ENCODE measurements around the gene DGCR8.

The DGCR8 gene

GRCh38 chr22:20093418-20094196 lies 13.6 kb downstream of the DGCR8 start:
- DNase-seq, result no peak

- DNase-seq, result no peak
Observed at GRCh38 chr22:20094197-20094807, 14.3 kb downstream of the DGCR8 start.

DNA sequence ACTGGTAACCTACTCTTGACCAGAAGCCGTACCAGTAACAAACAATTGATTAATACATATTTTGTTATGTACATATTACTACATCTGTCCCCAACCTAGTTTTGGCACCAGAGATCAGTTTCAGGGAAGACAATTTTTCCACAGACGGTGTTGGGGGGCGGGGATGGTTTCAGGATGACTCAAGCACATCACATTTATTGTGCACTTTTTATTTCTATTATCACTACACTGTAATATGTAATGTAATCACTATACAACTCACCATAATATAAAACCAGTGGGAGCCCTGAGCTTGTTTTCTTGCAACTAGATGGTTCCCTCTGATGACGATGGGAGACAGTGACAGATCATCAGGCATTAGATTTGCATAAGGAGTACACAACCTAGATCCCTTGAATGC lies 15.5 kb downstream of the DGCR8 start:
- DNase-seq, result no peak

- no peak for DNase-seq
Observed at GRCh38 chr22:20096574-20097420, 16.8 kb downstream of the DGCR8 start.

DNA sequence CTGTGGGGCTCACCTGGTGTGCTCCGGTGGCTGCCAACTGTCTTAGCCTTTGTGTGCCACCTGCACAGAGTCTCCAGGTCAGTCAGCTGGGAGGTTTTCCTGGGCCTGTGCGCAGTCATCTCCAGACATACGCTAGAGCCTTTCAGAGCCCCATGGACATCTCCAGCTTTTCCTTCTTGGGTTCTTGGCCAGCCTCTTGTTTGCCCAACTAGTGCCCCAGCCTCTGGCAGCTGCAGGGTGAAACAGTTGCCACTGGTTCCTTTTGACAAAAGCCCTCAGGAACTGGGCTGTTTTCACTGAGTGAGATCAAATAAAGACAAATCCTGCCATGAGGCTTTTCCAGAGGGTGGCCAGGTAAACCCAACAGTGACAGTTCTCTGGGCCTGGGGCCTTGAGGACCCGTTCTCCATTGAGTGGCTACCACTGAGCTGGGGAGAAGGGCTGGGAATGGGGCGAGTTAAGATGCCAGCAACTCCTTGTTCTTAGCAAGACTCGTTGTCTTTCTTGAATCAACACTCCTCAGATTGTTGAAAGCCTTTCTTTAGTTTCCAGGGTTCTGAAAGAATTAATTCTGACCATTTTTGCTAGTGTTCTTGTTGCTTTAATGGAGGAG lies 19.2 kb downstream of the DGCR8 start:
- no peak for DNase-seq

GRCh38 chr22:20101638-20102037 lies 21.6 kb downstream of the DGCR8 start:
- DNase-seq, result no peak

- DNase-seq, result no peak
Observed at GRCh38 chr22:20102203-20102780, 22.3 kb downstream of the DGCR8 start.

- no peak for DNase-seq
Observed at GRCh38 chr22:20105456-20106204, 25.6 kb downstream of the DGCR8 start.

- no peak for DNase-seq
Observed at GRCh38 chr22:20106205-20106848, 26.3 kb downstream of the DGCR8 start.

- no peak for DNase-seq
Observed at GRCh38 chr22:20106849-20107237, 26.8 kb downstream of the DGCR8 start.

DNA sequence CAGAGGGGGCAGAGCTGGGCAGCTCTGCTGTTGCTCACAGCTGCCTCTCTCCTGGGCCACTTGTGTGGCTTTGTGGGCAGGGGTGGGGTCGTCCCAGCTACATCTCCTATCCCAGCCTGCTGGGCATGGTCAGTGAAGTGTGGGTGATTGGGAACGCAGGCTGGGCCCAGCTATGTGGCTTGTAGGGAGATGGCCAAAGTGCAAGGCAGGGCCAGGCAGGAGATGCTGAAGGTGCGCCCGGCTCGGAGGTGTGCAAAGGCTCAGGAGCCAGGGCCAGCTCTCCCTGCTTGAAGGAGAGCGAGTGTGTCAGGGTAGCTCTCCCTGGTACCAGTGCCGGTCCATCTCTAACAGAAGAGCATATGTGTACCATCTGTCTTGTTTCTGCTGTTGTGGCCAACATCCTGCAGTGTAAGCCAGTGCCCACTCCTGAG lies 27.4 kb downstream of the DGCR8 start:
- no peak for DNase-seq

DNA sequence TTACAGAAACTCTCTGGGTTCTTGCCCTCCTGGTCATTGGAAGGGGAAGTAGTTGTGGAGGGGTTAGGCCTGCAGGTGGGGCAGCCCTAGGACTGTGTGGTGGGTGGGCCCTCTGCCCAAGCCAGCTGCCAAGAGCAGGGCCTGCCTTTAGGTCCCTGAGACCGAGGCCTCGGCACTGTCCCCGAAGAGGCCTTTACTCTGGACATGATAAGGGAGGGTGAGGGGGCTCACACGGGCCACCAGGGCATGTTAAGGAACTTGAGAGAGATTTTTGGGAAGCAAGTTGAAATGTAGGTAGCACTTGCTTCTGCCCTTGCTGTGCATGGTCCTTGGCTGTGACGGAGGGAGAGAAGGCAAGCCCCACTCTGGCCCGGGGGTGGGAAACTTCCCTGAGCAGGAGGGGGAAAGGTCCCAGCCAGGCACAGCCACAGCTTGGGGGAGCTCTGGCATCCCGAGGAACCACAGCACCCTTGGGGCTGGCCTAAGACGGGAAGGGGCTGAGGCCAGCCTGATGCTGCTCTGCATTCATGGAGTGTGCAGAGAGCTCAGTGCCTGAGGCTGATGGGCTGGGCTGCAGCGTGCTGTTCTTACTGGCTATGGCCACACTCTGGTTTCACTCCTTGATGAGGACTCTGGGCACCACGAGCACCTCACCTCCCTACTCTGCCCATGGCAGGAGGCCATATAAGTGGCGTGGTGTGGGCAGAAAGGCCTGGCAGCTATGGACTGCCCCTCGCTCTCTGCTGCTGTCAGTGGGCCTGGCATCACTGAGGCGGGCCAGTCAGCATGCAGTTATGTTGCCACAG lies 28.1 kb downstream of the DGCR8 start:
- DNase-seq, result no peak

DNA sequence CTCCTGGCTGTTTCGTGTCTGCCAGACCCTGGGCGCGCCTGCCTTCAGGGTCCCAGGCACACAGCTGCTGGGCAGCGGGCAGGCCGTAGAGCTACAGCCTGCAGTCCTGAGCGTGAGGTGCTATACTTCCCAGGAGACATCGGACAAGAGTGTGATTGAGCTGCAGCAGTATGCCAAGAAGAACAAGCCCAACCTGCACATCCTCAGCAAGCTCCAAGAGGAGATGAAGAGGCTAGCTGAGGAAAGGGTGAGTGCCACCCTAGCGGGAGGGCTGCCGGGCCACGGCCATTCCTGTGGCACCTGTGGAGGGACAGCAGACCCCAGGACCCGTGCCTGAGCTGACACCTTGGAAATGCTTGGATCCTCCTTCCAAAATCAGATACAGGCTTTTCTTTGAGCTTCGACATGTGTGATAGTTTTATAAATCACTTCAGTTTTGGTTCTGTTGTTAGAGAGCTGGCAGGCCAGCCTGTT lies 28.8 kb downstream of the DGCR8 start:
- no peak for DNase-seq

- DNase-seq, result no peak
Observed at GRCh38 chr22:20109411-20110358, 29.6 kb downstream of the DGCR8 start.

- no peak for DNase-seq
Observed at GRCh38 chr22:20110359-20110985, 30.4 kb downstream of the DGCR8 start.

DNA sequence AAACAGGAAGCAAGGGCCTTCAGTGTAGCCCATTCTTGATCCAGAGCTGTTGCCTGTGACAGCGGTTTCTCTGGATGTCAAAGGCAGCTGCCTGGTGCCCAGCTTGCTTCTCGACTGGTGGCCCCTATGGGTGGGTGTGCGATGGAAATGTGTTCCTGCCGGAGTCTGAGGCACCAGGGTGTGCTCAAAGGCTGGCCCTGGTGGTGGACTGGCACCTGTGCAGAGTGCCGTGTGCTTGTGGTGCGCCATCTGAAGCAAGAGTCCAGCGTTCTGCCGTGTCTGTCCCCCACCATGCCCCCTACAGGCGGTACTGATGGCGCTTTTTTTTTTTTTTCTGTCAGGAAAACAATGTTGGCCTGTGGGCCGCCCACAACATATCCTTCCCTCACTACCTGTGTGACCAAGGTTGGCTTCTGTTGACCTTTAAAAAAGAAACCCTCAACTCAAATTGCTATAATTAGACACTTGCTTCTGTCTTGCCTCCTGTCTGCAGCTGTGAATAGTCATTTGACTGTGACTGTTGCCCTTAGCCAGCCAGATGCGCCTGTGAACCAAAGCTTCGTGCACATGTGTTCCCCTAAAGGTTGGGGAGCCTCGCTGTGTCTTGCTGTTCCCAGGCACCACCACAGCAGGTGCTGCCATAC lies 31.1 kb downstream of the DGCR8 start:
- DNase-seq, result no peak

DNA sequence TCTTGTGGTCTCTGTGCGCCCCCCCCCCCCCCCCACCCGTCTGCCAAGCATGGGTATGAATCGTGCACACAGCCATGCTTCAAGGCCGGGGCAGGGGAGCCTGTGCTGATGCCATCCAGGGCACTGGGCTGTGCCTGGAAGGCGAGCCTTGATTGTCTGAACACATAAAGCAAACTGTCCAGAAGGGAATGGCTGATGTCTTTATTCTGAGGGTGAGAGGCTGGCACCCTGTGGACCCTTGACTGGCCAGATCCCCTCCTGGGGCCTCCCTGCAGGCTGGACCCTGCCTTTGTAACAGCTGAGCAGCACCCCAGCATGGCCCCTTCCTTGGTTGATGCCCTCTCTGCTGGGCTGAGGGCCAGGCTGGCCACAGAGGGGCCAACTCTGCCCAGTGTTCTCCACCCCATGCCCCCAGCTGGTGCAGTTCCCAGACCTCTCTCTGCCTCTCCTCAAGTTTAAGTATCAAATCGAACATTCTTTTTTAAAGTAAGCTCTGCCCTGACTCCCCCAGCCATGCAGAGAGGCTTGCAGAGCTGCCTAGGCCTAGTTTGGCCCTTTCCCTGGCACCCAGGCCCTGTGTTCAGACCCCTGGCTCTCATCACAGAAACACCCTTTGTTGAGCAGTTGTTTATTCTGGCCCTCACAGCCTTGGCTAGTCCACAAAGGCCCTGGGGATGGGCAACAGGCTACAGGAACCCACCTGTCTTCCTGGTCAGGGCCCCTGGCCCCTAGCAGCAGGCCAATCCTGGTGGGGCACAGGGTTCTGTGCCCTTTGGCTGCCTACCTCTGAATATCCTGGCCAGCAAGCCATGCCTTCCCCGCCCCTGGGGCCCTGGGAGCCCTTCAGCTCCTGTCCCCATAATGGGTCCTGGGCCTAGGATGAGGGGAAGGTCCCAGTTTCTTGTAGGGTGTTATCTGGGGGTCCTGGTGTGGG lies 31.9 kb downstream of the DGCR8 start:
- DNase-seq, result no peak
